Measurements from ENCODE around the gene FBXW11. TPM values are rescaled to one million over a fixed set of nuclear protein-coding genes. Genes with fewer than 3 reads are reported as not detected.
"Not testable (repeated sequence)": the region's sequence is repeated elsewhere in the genome, so short reads cannot be mapped to it uniquely, and the experiment has no call there.

The FBXW11 gene
- total RNA-seq, 1 donor from 2014 or later: 35.4 TPM

GRCh38 chr5:171989276-171989675 lies 17.2 kb downstream of the FBXW11 start:
- intact Hi-C loops (cut with micrococcal nuclease): loop anchor here (1.0 to 5.0 kb wide), 2 partner anchors 77 to 199 kb away; partner anchors contain the start of gene STK10

DNA sequence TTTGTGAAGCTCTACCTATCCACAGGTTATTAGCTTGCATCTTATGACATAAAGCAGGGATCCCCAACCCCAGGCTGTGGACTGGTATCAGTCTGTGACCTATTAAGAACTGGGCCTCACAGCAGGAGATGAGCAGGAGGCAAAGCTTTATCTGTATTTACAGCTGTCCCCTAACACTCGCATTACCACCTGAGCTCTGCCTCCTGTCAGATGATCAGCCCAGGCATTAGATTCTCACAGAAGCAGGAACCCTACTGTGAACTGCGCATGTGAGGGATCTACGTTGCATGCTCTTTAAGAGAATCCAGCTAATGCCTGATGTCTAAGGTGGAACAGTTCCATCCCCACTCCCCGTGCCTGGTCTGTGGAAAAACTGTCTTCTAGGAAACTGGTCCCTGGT lies 19.7 kb downstream of the FBXW11 start:
- intact Hi-C loops (cut with micrococcal nuclease): loop anchor here (5.0 kb wide), 1 partner anchor 74 kb away; no protein-coding TSS in a partner anchor

GRCh38 chr5:171984748-171985419 lies 21.6 kb downstream of the FBXW11 start:
- intact Hi-C loops (cut with micrococcal nuclease): loop anchor here (1.0 to 5.0 kb wide), 3 partner anchors 19 to 73 kb away; no protein-coding TSS in a partner anchor

- intact Hi-C loops (cut with micrococcal nuclease): no loop called here
These were observed 24.6 kb downstream of the FBXW11 start for GRCh38 chr5:171981847-171982246.

DNA sequence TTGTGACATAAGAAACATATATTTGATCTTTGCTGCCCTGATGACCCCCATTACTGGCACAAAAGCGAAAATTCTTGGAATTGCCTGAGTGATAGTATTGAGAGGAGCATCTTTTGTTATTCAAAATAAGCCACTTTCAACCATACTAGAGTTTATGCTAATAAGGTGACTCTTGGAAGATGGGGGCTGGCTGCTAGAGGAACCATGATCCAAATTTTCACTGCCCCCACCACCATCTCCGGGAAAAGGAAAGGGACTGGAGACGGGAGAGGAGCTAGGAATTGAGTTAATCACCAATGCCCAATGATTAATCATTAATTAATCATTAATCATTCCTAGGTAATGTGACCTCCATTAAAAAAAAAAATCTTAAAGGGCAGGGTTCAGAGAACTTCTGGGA lies 25.6 kb downstream of the FBXW11 start:
- intact Hi-C loops (cut with micrococcal nuclease): no loop called here

- intact Hi-C loops (cut with micrococcal nuclease): no loop called here
These were observed 26.8 kb downstream of the FBXW11 start for GRCh38 chr5:171979606-171980005.

- intact Hi-C loops (cut with micrococcal nuclease): no loop called here
These were observed 27.9 kb downstream of the FBXW11 start for GRCh38 chr5:171978519-171978918.

DNA sequence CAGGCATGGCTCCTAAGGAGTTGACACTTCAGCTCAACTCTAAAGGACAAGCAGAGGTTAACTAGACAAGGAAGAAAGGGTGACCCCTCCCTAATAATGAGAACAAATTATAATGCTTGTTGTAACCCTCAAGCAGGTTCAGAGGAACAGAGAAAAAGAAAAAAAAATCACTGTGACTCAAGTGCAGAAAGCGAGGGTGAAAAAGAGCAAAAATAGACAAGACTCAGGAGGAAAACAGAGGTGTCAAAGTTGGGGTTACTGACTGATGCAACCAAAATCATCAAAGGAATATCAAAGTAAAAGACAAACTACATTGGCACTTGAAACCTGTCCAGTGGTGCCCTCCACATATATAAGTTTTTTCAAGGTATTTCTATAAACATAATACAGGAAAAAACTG lies 28.4 kb downstream of the FBXW11 start:
- intact Hi-C loops (cut with micrococcal nuclease): no loop called here

DNA sequence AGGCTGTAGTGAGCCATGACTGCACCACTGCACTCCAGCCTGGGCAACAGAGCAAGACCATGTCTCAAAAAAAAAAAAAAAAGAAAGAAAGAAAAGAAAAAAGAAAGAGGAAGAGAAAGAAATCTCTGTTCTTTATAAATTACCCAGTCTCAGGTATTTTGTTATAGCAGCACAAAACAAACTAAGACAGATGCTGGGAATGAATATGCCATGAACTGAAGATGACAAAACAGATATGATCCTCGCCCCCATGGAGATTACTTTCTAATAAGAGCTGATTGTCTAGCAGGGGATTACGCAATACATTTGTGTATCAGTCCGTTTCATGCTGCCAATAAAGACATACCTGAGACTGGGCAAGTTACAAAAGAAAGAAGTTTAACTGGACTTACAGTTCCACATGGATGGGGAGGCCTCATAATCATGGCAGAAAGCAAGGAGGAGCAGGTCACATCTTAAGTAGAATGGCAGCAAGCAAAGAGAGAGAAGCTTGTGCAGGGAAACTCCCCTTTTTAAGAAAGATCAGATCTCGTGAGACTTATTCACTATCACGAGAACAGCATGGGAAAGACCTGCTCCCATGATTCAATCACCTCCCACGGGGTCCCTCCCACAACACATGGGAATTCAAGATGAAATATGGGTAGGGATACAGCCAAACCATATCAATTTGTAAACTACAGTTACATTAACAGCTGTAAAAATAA lies 29.0 kb downstream of the FBXW11 start:
- intact Hi-C loops (cut with micrococcal nuclease): not testable (repeated sequence)

GRCh38 chr5:171975877-171976667 lies 30.4 kb downstream of the FBXW11 start:
- intact Hi-C loops (cut with micrococcal nuclease): no loop called here

DNA sequence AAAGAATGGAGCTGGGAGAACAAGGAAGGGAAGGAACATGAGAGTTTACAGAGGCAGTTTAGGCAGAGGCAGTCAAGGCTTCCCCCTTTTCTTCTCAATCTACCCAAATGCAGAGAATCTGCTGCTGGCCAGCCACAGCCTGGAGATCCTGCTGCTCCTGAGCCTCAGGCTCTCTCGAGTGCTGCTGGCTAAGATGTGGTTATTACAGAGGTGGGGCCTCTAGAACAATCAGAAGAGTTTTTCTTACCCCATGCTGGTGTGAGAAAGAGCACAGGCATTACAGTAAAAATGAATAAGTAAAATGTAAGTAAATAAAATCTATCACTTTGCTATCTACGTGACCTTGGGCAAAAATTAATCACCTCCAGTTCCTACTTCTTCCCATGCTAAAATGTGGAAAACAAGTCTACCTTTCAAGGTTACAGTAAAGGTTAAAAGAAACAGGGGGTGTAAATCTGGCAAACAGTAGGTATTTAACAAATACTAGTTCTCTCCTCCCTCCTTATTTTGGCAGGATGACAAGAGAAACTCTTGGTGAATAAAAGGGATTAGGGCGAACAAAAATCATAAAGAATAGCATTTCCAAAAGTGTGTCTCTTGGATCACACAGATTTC lies 31.1 kb downstream of the FBXW11 start:
- intact Hi-C loops (cut with micrococcal nuclease): no loop called here

DNA sequence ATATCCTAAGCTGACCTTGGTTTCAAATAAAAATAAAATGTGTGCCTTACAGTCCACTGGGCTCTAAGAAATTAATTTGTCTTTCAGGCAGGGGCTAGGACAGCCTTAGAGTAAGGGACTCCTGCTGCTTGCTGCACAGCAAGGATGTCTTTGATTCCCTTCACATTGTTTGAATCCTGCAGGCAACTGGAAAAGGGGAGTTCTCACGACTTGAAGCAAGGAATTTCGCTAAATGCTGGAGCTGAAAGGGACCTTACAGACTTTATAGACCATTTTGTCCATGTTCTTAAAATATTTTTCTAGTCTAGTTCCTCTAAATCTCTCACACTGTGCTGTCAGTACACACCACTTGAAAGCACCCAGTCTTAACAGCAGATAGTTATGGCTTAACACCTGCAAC lies 35.6 kb downstream of the FBXW11 start:
- intact Hi-C loops (cut with micrococcal nuclease): no loop called here

- intact Hi-C loops (cut with micrococcal nuclease): no loop called here
These were observed 37.1 kb downstream of the FBXW11 start for GRCh38 chr5:171969288-171969880.

DNA sequence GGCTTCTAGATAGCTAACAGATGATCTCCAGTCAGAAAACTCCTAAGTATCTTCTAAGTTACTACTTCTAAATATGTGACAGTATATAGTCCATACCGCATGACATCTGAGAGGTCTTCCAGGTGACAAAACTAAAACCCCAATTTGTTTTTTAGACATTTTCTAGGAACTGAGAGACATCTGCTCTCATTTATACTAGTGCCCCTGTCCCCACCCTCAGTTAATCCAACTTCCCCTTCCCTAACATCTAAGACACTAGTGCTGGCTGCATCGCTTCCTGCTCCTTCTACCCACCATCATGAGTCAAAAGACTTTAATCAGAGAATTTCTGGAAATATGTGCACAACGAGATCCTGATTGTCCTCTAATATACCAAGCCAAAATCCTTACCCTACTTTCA lies 37.9 kb downstream of the FBXW11 start:
- intact Hi-C loops (cut with micrococcal nuclease): no loop called here

GRCh38 chr5:171966964-171967363 lies 39.5 kb downstream of the FBXW11 start:
- intact Hi-C loops (cut with micrococcal nuclease): loop anchor here (1.0 kb wide), 1 partner anchor 18 kb away; no protein-coding TSS in a partner anchor

DNA sequence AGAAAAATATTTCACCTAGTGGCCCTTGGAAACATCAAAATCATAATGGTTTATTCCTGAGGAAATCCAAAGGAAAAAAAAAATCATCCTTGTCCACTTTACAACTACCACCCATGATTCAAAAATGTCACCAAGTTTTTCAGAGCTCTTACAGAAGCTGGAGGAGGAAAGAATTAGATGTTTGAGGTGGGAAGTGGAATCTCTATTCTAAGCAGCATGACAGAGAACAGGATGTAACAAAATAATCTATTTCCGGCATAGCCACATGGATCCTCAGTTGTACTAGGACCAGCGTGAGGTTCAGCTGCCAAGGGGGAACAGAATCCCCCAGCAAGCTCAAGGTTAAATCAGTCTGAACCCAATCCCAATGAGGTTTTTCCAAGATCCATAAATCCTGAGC lies 40.2 kb downstream of the FBXW11 start:
- intact Hi-C loops (cut with micrococcal nuclease): loop anchor here (1.0 kb wide), 1 partner anchor 19 kb away; no protein-coding TSS in a partner anchor

GRCh38 chr5:171965745-171966144 lies 40.7 kb downstream of the FBXW11 start:
- intact Hi-C loops (cut with micrococcal nuclease): loop anchor here (1.0 kb wide), 1 partner anchor 20 kb away; no protein-coding TSS in a partner anchor

GRCh38 chr5:171963416-171963815 lies 43.0 kb downstream of the FBXW11 start:
- intact Hi-C loops (cut with micrococcal nuclease): no loop called here

GRCh38 chr5:171961117-171961516 lies 45.3 kb downstream of the FBXW11 start:
- intact Hi-C loops (cut with micrococcal nuclease): loop anchor here (2.0 kb wide), 1 partner anchor 46 kb away; the partner anchor contains the start of gene FBXW11

- intact Hi-C loops (cut with micrococcal nuclease): no loop called here
These were observed 48.7 kb downstream of the FBXW11 start for GRCh38 chr5:171957591-171958251.

Data from T-helper 1 cell treated with Interleukin-12 subunit alpha and Interleukin-12 subunit beta and Interleukin-4 antibody, amounts not matched to agents 30 ng/mL and 1 ng/mL, for 36 hours (primary cell).